ENCODE measurements around the gene ADCK1. TPM values are rescaled to one million over a fixed set of nuclear protein-coding genes. Genes with fewer than 3 reads are reported as not detected.
A peak's percentile ranks its signal among the peaks of the same experiment; 100 is the strongest.
"Not testable (repeated sequence)": the region's sequence is repeated elsewhere in the genome, so short reads cannot be mapped to it uniquely, and the experiment has no call there.

ADCK1 gene
- total RNA-seq, 1 experiment from 2014 or later: 10.3 TPM

GRCh38 chr14:77793255-77793654 is 6.7 kb upstream of the ADCK1 start:
- not testable (repeated sequence) for DNase-seq; H3K27me3 ChIP-seq (ENCODE audit: control insufficient read depth, insufficient read depth, low read length); H3K4me3 ChIP-seq (ENCODE audit: insufficient read depth, low read depth, low read length); H3K36me3 ChIP-seq (replicated peaks; ENCODE audit: control insufficient read depth, insufficient read depth, low read length)

DNA sequence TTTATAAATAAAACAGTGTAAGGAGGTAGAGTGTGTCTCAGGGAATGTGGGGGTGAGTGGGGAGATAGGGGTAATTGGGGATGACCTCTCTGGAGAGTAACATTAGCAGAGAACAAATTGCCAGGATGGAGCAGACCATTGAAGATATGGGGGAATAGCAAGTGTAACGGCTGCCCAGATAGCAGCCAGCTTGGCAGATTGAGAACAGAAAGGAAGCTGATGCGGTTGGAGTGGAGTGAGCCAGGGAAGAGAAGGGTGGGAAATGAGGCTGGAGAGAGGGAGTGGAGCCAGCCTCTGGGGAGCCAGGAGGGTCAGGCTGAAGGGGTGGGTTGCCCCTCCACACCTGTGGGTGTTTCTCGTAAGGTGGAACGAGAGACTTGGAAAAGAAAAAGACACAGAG is 5.6 kb upstream of the ADCK1 start:
- Histone ChIP-seq H3K36me3 (replicated peaks; ENCODE audit: control insufficient read depth, insufficient read depth, low read length) (no peaks in the 10 kb centered on the region), H3K4me3 (ENCODE audit: insufficient read depth, low read depth, low read length) (no peak overlapping the region), H3K27me3 (ENCODE audit: control insufficient read depth, insufficient read depth, low read length) (no peaks in the 10 kb centered on the region)
- no peak for DNase-seq

GRCh38 chr14:77799456-77799855 is 453 bp upstream of the ADCK1 start:
- H3K4me3 ChIP-seq (ENCODE audit: insufficient read depth, low read depth, low read length): peak overlapping the region; percentile 90
- H3K36me3 ChIP-seq (replicated peaks; ENCODE audit: control insufficient read depth, insufficient read depth, low read length); H3K27me3 ChIP-seq (ENCODE audit: control insufficient read depth, insufficient read depth, low read length); DNase-seq: not testable (repeated sequence)

GRCh38 chr14:77800814-77801213 is 905 bp downstream of the ADCK1 start:
- DNase-seq: no peak
- Histone ChIP-seq H3K27me3 (ENCODE audit: control insufficient read depth, insufficient read depth, low read length) (no peaks in the 10 kb centered on the region), H3K4me3 (ENCODE audit: insufficient read depth, low read depth, low read length) (no peak overlapping the region; the same call in 1 of the 2 replicates), H3K36me3 (replicated peaks; ENCODE audit: control insufficient read depth, insufficient read depth, low read length) (no peaks in the 10 kb centered on the region)

DNA sequence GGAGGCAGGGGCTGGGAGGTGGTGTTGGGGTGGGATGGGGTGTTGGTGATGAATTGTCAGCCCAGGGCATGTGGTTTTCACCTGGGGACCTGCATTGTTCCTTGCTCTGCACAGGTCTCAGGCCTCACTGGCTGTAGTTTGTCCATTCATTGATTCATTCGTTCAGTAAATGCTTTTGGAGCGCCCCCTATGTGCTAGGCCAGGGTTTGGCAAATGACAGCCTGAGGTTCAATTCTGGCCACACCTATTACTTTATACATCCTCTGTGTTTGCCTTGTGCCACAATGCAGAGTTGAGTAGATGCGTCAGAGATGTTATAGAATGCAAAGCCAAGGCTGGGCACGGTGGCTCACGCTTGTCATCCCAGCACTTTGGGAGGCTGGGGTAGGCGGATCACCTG is 4.7 kb downstream of the ADCK1 start:
- H3K4me3 ChIP-seq (ENCODE audit: insufficient read depth, low read depth, low read length): no peak overlapping the region
- peak; percentile 75 for DNase-seq

DNA sequence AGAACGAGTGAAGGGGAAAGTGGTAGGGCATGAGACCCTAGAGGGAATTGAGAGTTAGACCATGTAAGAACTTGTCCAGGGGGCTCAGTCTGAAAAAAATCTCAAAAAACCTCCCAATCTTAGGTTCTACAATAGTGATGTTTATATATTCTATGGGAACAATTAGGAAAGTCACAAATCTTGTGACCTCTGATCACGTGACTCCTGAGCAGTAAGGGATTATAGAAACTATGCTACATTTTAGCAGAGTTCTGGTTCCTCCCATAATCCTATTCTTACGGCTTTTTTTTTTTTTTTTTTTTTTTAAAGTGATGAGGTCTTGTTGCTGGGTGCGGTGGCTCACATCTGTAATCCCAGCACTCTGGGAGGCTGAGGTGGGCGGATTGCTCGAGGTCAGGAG is 5.8 kb downstream of the ADCK1 start:
- Histone ChIP-seq H3K4me3 (ENCODE audit: insufficient read depth, low read depth, low read length) (no peak overlapping the region), H3K36me3 (replicated peaks; ENCODE audit: control insufficient read depth, insufficient read depth, low read length) (no peaks in the 10 kb centered on the region), H3K27me3 (ENCODE audit: control insufficient read depth, insufficient read depth, low read length) (no peaks in the 10 kb centered on the region)
- no peak for DNase-seq

More for the DNA sequence above, 4.7 kb downstream of the ADCK1 start:
- Histone ChIP-seq H3K27me3 (ENCODE audit: control insufficient read depth, insufficient read depth, low read length) (no peaks in the 10 kb centered on the region), H3K36me3 (replicated peaks; ENCODE audit: control insufficient read depth, insufficient read depth, low read length) (no peaks in the 10 kb centered on the region)

GRCh38 chr14:77808250-77808649 is 8.3 kb downstream of the ADCK1 start:
- H3K27me3 ChIP-seq (ENCODE audit: control insufficient read depth, insufficient read depth, low read length): no peaks in the 10 kb centered on the region
- no peaks in the 10 kb centered on the region for H3K36me3 ChIP-seq (replicated peaks; ENCODE audit: control insufficient read depth, insufficient read depth, low read length)
- no peak for DNase-seq
- no peak overlapping the region for H3K4me3 ChIP-seq (ENCODE audit: insufficient read depth, low read depth, low read length)

- Histone ChIP-seq H3K36me3 (replicated peaks; ENCODE audit: control insufficient read depth, insufficient read depth, low read length) (no peaks in the 10 kb centered on the region), H3K4me3 (ENCODE audit: insufficient read depth, low read depth, low read length) (no peak overlapping the region), H3K27me3 (ENCODE audit: control insufficient read depth, insufficient read depth, low read length) (no peaks in the 10 kb centered on the region)
- no peak for DNase-seq
Observed at GRCh38 chr14:77809011-77809410, 9.1 kb downstream of the ADCK1 start.

DNA sequence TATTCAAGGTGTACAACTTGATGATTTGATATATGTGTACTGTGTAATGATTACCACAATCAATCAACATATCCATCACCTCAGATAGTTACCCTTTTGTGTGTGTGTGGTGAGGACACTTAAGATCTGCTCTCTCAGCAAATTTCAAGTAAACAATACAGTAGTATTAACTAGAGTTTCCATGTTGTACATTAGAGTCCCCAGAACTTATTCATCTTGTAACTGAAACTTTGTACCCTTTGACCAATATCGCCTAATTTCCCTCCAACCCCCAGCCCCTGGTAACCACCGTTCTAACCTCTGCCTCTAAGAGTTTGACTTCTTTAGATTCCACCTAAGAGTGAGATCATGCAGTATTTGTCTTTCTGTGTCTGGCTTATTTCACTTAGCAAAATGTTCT is 12.1 kb downstream of the ADCK1 start:
- Histone ChIP-seq H3K4me3 (ENCODE audit: insufficient read depth, low read depth, low read length) (no peak overlapping the region), H3K36me3 (replicated peaks; ENCODE audit: control insufficient read depth, insufficient read depth, low read length) (no peaks in the 10 kb centered on the region)
- DNase-seq: no peak

GRCh38 chr14:77812682-77813081 is 12.8 kb downstream of the ADCK1 start:
- H3K27me3 ChIP-seq (ENCODE audit: control insufficient read depth, insufficient read depth, low read length); DNase-seq; H3K36me3 ChIP-seq (replicated peaks; ENCODE audit: control insufficient read depth, insufficient read depth, low read length); H3K4me3 ChIP-seq (ENCODE audit: insufficient read depth, low read depth, low read length): not testable (repeated sequence)

More for the DNA sequence above, 12.1 kb downstream of the ADCK1 start:
- H3K27me3 ChIP-seq (ENCODE audit: control insufficient read depth, insufficient read depth, low read length): no peaks in the 10 kb centered on the region

- Histone ChIP-seq H3K27me3 (ENCODE audit: control insufficient read depth, insufficient read depth, low read length) (no peaks in the 10 kb centered on the region), H3K4me3 (ENCODE audit: insufficient read depth, low read depth, low read length) (no peak overlapping the region), H3K36me3 (replicated peaks; ENCODE audit: control insufficient read depth, insufficient read depth, low read length) (peaks cover 2% of the 10 kb centered on the region; the same call in 1 of the 2 replicates)
- no peak for DNase-seq
Observed at GRCh38 chr14:77822307-77822706, 22.4 kb downstream of the ADCK1 start.

GRCh38 chr14:77822741-77823140 is 22.8 kb downstream of the ADCK1 start:
- Histone ChIP-seq H3K27me3 (ENCODE audit: control insufficient read depth, insufficient read depth, low read length) (no peaks in the 10 kb centered on the region), H3K4me3 (ENCODE audit: insufficient read depth, low read depth, low read length) (no peak overlapping the region), H3K36me3 (replicated peaks; ENCODE audit: control insufficient read depth, insufficient read depth, low read length) (peaks cover 2% of the 10 kb centered on the region; the same call in 1 of the 2 replicates)
- no peak for DNase-seq

DNA sequence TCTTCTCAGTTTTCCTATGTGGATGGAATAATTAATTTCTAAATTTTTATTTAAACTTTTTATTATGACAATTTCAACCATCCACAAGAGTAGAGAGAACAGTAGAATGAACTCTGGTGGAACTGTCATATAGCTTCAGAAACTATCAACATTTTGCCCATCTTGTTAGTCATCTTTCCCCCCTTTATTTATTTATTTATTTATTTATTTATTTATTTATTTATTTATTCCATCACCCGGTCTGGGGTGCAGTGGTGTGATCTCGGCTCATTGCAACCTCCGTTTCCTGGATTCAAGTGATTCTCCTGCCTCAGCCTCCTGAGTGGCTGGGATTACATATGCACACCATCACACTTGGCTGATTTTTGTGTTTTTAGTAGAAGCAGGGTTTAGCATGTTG is 23.5 kb downstream of the ADCK1 start:
- H3K36me3 ChIP-seq (replicated peaks; ENCODE audit: control insufficient read depth, insufficient read depth, low read length): peaks cover 2% of the 10 kb centered on the region; the same call in 1 of the 2 replicates
- H3K27me3 ChIP-seq (ENCODE audit: control insufficient read depth, insufficient read depth, low read length): no peaks in the 10 kb centered on the region
- no peak for DNase-seq
- H3K4me3 ChIP-seq (ENCODE audit: insufficient read depth, low read depth, low read length): no peak overlapping the region

DNA sequence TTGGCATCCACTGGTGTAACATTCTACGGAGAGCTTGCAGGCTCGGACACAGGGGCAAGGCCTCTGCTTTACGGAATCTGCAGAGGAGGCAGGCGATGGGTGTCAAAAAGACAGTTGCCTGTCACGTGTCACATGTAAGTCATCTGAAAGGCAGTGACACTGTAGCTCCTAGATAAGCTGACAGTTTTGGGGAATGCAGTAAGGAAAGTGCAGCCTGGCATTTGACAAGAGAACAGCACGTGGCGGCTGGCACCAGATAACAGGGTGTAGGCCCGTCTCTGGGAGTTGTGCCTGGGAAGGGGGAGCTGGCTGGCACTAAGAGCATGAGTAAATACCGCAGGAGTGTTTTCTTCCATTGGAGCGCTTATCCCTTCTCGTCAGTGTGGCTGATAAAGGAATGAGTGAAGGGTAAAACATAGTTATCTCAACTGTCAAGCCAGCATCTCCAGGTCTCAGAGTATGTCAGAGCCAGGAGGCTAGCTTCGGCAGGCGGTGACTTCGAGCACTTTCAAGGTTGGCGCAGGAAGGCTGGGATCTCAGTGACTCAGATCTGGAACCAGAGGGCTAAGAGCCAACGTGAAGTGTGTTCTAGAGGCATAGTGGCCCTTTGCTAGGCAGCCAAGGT is 26.1 kb downstream of the ADCK1 start:
- H3K4me3 ChIP-seq (ENCODE audit: insufficient read depth, low read depth, low read length): no peak overlapping the region
- no peaks in the 10 kb centered on the region for H3K27me3 ChIP-seq (ENCODE audit: control insufficient read depth, insufficient read depth, low read length)
- no peak for DNase-seq
- 0 out of 2 replicates have a peak, but pooled peaks cover 2% of the 10 kb centered on the region for H3K36me3 ChIP-seq (replicated peaks; ENCODE audit: control insufficient read depth, insufficient read depth, low read length)

DNA sequence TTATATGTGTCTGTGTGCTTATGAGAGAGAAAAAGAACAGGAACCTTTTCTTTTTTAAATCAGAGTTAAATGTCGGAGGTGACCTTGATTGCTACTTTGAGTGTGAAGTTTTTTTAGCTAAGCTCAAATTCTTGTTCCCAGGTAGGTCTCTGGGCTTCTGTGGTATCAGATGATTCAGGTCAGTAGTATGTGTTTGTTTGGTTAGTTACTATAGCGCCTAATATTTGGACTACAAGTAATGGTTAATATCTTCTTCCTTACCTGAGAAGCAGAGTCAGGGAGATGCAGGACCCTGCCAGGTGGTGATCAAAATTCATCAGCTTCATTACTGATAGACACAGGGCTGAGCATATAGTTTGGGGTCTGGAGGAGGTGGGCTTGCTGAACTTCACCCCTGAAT is 30.8 kb downstream of the ADCK1 start:
- no peak for DNase-seq
- Histone ChIP-seq H3K4me3 (ENCODE audit: insufficient read depth, low read depth, low read length) (no peak overlapping the region), H3K27me3 (ENCODE audit: control insufficient read depth, insufficient read depth, low read length) (no peaks in the 10 kb centered on the region), H3K36me3 (replicated peaks; ENCODE audit: control insufficient read depth, insufficient read depth, low read length) (no peaks in the 10 kb centered on the region)

DNA sequence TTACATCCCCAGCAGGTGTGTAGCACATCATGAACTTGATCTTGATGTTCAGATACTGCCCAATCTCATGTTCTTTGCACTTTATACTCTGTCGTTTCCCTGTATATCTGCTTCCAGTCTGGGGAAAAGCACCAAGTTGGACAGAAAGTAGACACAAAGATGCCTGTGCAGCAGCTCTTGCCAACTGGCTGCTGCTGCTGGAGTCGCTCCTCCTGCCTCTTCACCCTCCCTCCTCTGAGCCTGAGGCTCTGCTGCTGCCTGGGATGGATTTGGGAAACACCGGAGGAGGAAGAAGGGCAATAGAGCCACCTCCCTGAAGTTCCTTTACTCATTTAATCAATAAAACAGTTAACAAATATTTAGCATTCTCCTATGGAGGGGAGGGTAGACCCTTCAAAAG is 32.4 kb downstream of the ADCK1 start:
- Histone ChIP-seq H3K27me3 (ENCODE audit: control insufficient read depth, insufficient read depth, low read length) (no peaks in the 10 kb centered on the region), H3K36me3 (replicated peaks; ENCODE audit: control insufficient read depth, insufficient read depth, low read length) (no peaks in the 10 kb centered on the region), H3K4me3 (ENCODE audit: insufficient read depth, low read depth, low read length) (no peak overlapping the region)
- no peak for DNase-seq
